NOMO-1 treated with dmso at 0.1 percent for 144 hours (cell line): Measurements from ENCODE around the gene CCL4L2.
"Not testable (repeated sequence)": the region's sequence is repeated elsewhere in the genome, so short reads cannot be mapped to it uniquely, and the experiment has no call there.

Source experiments
- DNase-seq: peaks from one replicate; lab custom pipeline; 2025; ENCODE audit not compliant: unreplicated experiment; lab: John Stamatoyannopoulos, UW

Gene CCL4L2

GRCh38 chr17:36210439-36211211 lies at the start of gene CCL4L2:
Gene CCL4L2, plus strand, starts transcription at chr17:36211063.
- DNase-seq: peak; percentile 90

GRCh38 chr17:36168836-36169235 lies 42.0 kb upstream of the CCL4L2 start:
- not testable (repeated sequence) for DNase-seq

- not testable (repeated sequence) for DNase-seq
These were observed 34.3 kb upstream of the CCL4L2 start, which contains the start of gene TBC1D3B for GRCh38 chr17:36176536-36176935. Gene TBC1D3B, minus strand, starts transcription at chr17:36176636. Its CDS starts 1,586 bp downstream, at chr17:36175050.

GRCh38 chr17:36181446-36182175 lies 29.3 kb upstream of the CCL4L2 start:
- DNase-seq: not testable (repeated sequence)

- DNase-seq: no peak
These were observed 28.5 kb upstream of the CCL4L2 start for GRCh38 chr17:36182176-36183000.

GRCh38 chr17:36183001-36183971 lies 27.6 kb upstream of the CCL4L2 start:
- DNase-seq: peak; percentile 62

GRCh38 chr17:36184023-36184765 lies 26.7 kb upstream of the CCL4L2 start:
- DNase-seq: no peak

- DNase-seq: no peak
These were observed 25.4 kb upstream of the CCL4L2 start for GRCh38 chr17:36185416-36185815.

- not testable (repeated sequence) for DNase-seq
These were observed 23.8 kb upstream of the CCL4L2 start for GRCh38 chr17:36186810-36187763.

GRCh38 chr17:36187943-36188665 lies 22.8 kb upstream of the CCL4L2 start:
- DNase-seq: not testable (repeated sequence)

GRCh38 chr17:36188891-36189306 lies 22.0 kb upstream of the CCL4L2 start:
- peak; percentile 98 for DNase-seq

GRCh38 chr17:36189993-36190392 lies 20.9 kb upstream of the CCL4L2 start:
- not testable (repeated sequence) for DNase-seq

- DNase-seq: not testable (repeated sequence)
These were observed 20.1 kb upstream of the CCL4L2 start for GRCh38 chr17:36190549-36191330.

GRCh38 chr17:36193216-36193775 lies 17.6 kb upstream of the CCL4L2 start:
- DNase-seq: no peak

- DNase-seq: not testable (repeated sequence)
These were observed 16.6 kb upstream of the CCL4L2 start for GRCh38 chr17:36194147-36194831.
